Esophagus muscularis mucosa (tissue), 4 donors: ENCODE results near the gene SEC14L2. TPM values are rescaled to one million over a fixed set of nuclear protein-coding genes. Genes with fewer than 3 reads are reported as not detected.
A peak's percentile ranks its signal among the peaks of the same experiment; 100 is the strongest.

ENCODE experiments used
- DNase-seq: peaks from one replicate; pipeline ENCODE4 v3.0.0-alpha.2; 2017; ENCODE audit errors: extremely low spot score
- H3K27ac ChIP-seq, 4 donors: fragments of 200-600 bp; sonication (generic); replicated peaks in 1 of 4; 1 replicate in 3 of 4; 2 replicates in 1 of 4; pipeline ENCODE4 v1.5.1; 2016 to 2019; ENCODE audit warnings: mild to moderate bottlenecking in 1 of 4
- H3K27me3 ChIP-seq, 4 donors: fragments of 200-600 bp; sonication (generic); one replicate each; pipeline versions ENCODE4 v1.5.1 to v1.6.0; 2016 to 2019
- H3K36me3 ChIP-seq, 4 donors: fragments of 200-600 bp; sonication (generic); one replicate each; pipeline ENCODE4 v1.5.1; 2016 to 2019
- H3K4me1 ChIP-seq, 4 donors: fragments of 200-600 bp; sonication (generic); one replicate each; pipeline ENCODE4 v1.5.1; 2016 to 2019
- H3K4me3 ChIP-seq, 4 donors: fragments of 200-600 bp; sonication (generic); 1 replicate in 2 of 4; 2 replicates in 2 of 4; pipeline ENCODE4 v1.5.1; 2016 to 2019; ENCODE audit warnings: mild to moderate bottlenecking in 4 of 4, moderate library complexity in 1 of 4
- H3K9me3 ChIP-seq, 4 donors: fragments of 200-600 bp; sonication (generic); 1 replicate in 3 of 4; 2 replicates in 1 of 4; pipeline ENCODE4 v1.5.1; 2016 to 2019
- CTCF ChIP-seq, 3 experiments: fragments of 200-600 bp in 2 of 3; fragments of 450-650 bp in 1 of 3; sonication (generic) in 2 of 3; IDR thresholded peaks; one replicate each; pipeline ENCODE4 v1.5.1; 2017 to 2019; ENCODE audit warnings: antibody characterized with exemption in 3 of 3, mild to moderate bottlenecking in 2 of 3, moderate library complexity in 1 of 3
- EP300 ChIP-seq: sonication (generic); formaldehyde crosslinking; IDR thresholded peaks from one replicate; pipeline ENCODE4 v1.6.1; 2017; ENCODE audit warnings: antibody characterized with exemption
- POLR2A ChIP-seq: fragments of 450-650 bp; IDR thresholded peaks from one replicate; pipeline ENCODE4 v1.6.1; 2017; ENCODE audit warnings: antibody characterized with exemption, moderate library complexity, mild to moderate bottlenecking, low read depth
- POLR2AphosphoS5 ChIP-seq, 2 donors: sonication (generic); formaldehyde crosslinking; IDR thresholded peaks; one replicate each; pipeline ENCODE4 v1.6.1; 2017; ENCODE audit warnings: antibody characterized with exemption in 2 of 2
- WGBS: methylation state at CpG from one replicate; pipeline ENCODE4 v1.1.5; 2018; 5-methylcytosine and 5-hydroxymethylcytosine counted together
- intact Hi-C: fragments of 100-400 bp; cut with DNase I; formaldehyde crosslinking; loops from one replicate; pipeline ENCODE4 v1.15.1; 2023
- total RNA-seq, 4 donors: library from RNA; depleted of rRNA; stranded (reverse); fragments of >200 nt; gene quantifications; one replicate each; pipeline versions ENCODE4 v1.1.0 to v1.2.1, GENCODE V29; 2016

The SEC14L2 gene
- total RNA-seq, 4 donors from 2014 or later = 3.3 to 16.7 (median 8.5) TPM

DNA sequence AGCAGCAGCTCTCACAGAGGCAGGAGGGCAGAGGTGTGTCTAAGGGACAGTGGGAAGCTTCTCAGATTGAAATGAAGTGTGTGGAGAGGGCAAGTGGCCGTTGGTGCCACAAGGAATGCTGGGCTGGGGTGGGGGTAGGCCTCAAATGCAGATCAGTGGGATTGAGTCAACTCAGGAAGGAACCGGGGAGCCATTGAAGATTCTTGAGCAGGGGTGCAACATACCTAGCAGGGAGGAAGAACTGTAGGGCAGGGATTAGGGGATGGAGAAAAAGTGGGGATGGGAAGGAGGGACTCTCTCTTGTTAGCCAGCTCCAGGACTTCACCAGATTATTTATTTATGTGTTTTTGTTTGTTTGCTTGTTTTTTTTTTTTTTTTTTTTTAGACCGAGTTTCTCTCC is 2.9 kb upstream of the SEC14L2 start:
- intact Hi-C loops = loop anchor here (2.0 to 5.0 kb wide), 3 partner anchors 33 to 287 kb away; partner anchors contain the start of gene MTFP1
- DNase-seq = no peak
- 79% methylated on average over 3 of the region's 3 CpGs for WGBS
- Histone ChIP-seq H3K27me3 (no peaks in the 10 kb centered on the region), H3K36me3 (no peaks in the 10 kb centered on the region), H3K4me1 (peaks cover 13 to 34% (median 28%) of the 10 kb centered on the region in 4 donors), H3K27ac (no peak overlapping the region), H3K9me3 (no peaks in the 10 kb centered on the region), H3K4me3 (no peak overlapping the region)
- TF ChIP-seq EP300 (no peak), POLR2AphosphoS5 (IDR thresholded peaks at IDR 0.05) (no peak), POLR2A (no peak), CTCF (IDR thresholded peaks at IDR 0.05) (no peak)

GRCh38 chr22:30397656-30398635 is 1.1 kb downstream of the SEC14L2 start:
- 42% methylated on average over 8 of the region's 11 CpGs for WGBS
- Histone ChIP-seq H3K27ac (peak overlapping the region; percentile 72 to 80 (median 78)), H3K4me3 (peak overlapping the region; percentile 75 to 90 (median 80)), H3K4me1 (peaks cover 13 to 41% (median 38%) of the 10 kb centered on the region in 4 donors), H3K27me3 (no peaks in the 10 kb centered on the region), H3K36me3 (no peaks in the 10 kb centered on the region), H3K9me3 (no peaks in the 10 kb centered on the region)
- intact Hi-C loops = no loop called here
- DNase-seq = no peak
- TF ChIP-seq POLR2AphosphoS5 (IDR thresholded peaks at IDR 0.05) (no peak), POLR2A (no peak), EP300 (no peak), CTCF (IDR thresholded peaks at IDR 0.05) (no peak)

- Histone ChIP-seq H3K36me3 (no peaks in the 10 kb centered on the region), H3K27ac (peak overlapping the region in 2 of 4 donors; percentile 72 to 80), H3K4me1 (peaks cover 13 to 41% (median 38%) of the 10 kb centered on the region in 4 donors), H3K9me3 (no peaks in the 10 kb centered on the region), H3K4me3 (peak overlapping the region in 2 of 4 donors; percentile 80 to 90), H3K27me3 (no peaks in the 10 kb centered on the region)
- 73% methylated on average over 25 of the region's 25 CpGs for WGBS
- intact Hi-C loops = no loop called here
- TF ChIP-seq POLR2A (no peak), EP300 (no peak), POLR2AphosphoS5 (IDR thresholded peaks at IDR 0.05) (no peak), CTCF (IDR thresholded peaks at IDR 0.05) (no peak)
- DNase-seq = no peak
Observed at GRCh38 chr22:30398685-30399680, 2.2 kb downstream of the SEC14L2 start.

DNA sequence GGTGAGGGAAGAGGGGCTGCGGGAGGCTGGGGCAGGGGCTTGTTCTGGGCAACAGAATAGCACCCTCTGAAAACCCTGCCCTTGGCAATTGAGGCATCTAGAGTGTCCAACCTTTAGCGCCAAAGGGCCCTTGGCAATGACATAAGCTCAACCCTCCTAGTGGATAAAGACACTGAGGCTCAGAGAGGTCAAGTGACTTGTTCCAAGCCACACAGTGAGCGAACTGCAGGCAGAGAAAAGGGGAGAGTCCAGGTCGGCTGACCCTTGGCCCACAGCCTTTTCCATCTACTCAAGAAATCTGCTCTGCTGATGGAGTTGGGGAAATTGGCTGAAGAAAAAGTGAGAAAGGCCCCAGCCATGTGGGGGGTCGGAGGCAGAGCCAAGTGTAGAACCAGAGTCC is 2.9 kb downstream of the SEC14L2 start:
- no peak for TF ChIP-seq POLR2A
- no peak for TF ChIP-seq CTCF (IDR thresholded peaks at IDR 0.05)
- no peak for TF ChIP-seq EP300
- no peak for TF ChIP-seq POLR2AphosphoS5 (IDR thresholded peaks at IDR 0.05)
- WGBS = 91% methylated on average over 5 of the region's 5 CpGs
- intact Hi-C loops = no loop called here
- H3K4me3 ChIP-seq = no peak overlapping the region
- DNase-seq = no peak
- H3K27ac ChIP-seq = no peak overlapping the region
- no peaks in the 10 kb centered on the region for H3K9me3 ChIP-seq
- H3K27me3 ChIP-seq = no peaks in the 10 kb centered on the region
- H3K4me1 ChIP-seq = peaks cover 13 to 41% (median 38%) of the 10 kb centered on the region in 4 donors
- H3K36me3 ChIP-seq = no peaks in the 10 kb centered on the region
